GM06990 (cell line): ENCODE results near the gene OPCML.

ENCODE experiments used
- DNase-seq: peaks from one replicate; pipeline ENCODE4 v3.0.0-alpha.2; 2011; ENCODE audit not compliant: insufficient read length; ENCODE audit errors: extremely low read depth
- H3K27me3 ChIP-seq: replicated peaks from 2 replicates; pipeline ENCODE4 v1.6.0; 2011; ENCODE audit warnings: low read length; ENCODE audit not compliant: control insufficient read depth, insufficient read depth
- H3K36me3 ChIP-seq: 2 replicates; pipeline ENCODE4 v1.5.1; 2011; ENCODE audit warnings: low read length; ENCODE audit not compliant: control insufficient read depth, insufficient read depth
- H3K4me3 ChIP-seq: replicated peaks from 2 replicates; pipeline ENCODE4 v1.5.1; 2011; ENCODE audit warnings: low read depth, mild to moderate bottlenecking, control low read depth, low read length
- TF ChIP-seq, protein P1 (sequence below): IDR thresholded peaks from 2 replicates; pipeline ENCODE4 v1.5.1; 2011; ENCODE audit warnings: low read length, control low read depth, mild to moderate bottlenecking, inconsistent platforms; ENCODE audit not compliant: insufficient read depth, poor library complexity, severe bottlenecking

Gene OPCML

DNA sequence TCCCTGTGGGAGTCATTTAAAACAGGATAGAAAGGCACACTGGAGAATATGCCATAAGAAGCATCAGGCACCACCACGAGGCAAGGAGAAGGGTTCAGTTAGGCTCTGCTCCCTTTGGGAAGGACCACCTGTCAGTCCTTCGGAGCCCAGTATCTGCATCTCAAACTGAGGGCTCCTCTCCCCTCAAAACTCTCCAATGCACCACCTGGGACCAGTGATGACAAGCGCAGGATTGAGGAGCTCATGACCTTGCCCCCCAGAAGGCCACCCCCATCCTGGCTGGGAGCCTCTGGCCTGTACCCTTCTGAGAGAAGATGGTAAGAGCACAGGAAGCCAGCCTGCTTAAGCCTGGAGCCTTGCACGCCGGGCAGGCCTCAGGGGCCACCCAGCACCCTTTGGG, 39.4 kb downstream of the OPCML start:
- H3K36me3 ChIP-seq, result no peaks in the 10 kb centered on the region
- TF ChIP-seq, protein P1, sequence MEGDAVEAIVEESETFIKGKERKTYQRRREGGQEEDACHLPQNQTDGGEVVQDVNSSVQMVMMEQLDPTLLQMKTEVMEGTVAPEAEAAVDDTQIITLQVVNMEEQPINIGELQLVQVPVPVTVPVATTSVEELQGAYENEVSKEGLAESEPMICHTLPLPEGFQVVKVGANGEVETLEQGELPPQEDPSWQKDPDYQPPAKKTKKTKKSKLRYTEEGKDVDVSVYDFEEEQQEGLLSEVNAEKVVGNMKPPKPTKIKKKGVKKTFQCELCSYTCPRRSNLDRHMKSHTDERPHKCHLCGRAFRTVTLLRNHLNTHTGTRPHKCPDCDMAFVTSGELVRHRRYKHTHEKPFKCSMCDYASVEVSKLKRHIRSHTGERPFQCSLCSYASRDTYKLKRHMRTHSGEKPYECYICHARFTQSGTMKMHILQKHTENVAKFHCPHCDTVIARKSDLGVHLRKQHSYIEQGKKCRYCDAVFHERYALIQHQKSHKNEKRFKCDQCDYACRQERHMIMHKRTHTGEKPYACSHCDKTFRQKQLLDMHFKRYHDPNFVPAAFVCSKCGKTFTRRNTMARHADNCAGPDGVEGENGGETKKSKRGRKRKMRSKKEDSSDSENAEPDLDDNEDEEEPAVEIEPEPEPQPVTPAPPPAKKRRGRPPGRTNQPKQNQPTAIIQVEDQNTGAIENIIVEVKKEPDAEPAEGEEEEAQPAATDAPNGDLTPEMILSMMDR, result no peak

DNA sequence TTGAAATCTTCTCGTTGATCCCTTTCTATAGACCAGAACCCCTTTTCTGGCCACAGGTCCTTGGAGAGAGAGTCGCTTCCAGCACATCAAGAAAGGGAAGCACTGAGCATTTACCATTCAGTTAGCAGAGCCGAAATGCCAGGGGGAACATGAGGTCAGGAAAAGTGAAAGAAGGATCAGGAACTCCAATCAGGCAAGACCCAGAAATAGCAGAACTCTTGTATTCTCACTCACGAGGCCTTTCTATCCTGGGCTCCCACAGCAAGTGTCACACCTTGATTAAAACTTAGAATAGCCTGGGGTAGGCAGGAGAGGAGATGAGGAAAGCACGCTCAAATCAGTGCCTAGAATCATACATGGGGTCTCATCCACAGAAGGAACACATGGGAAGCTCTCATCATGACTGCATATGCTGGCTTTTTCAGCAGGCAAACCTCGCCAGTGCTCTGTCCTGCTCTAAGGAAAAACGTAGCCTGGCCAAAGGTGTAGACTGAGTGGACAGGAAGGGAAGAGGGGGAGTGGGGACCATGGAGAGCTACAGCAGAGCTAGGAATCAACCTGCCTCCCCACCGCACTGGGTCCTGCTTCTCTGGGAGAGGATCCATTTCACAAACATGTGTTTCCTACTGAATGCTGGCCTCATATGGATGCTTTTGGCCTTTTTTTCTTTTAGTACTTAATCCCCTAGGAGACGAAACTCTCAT, 40.5 kb downstream of the OPCML start:
- DNase-seq, result no peak
- TF ChIP-seq, protein P1, result no peak
- Histone ChIP-seq H3K36me3 (no peaks in the 10 kb centered on the region), H3K4me3 (no peak overlapping the region), H3K27me3 (no peaks in the 10 kb centered on the region)

More for the DNA sequence above, 39.4 kb downstream of the OPCML start:
- no peak for DNase-seq
- H3K4me3 ChIP-seq, result no peak overlapping the region
- no peaks in the 10 kb centered on the region for H3K27me3 ChIP-seq

DNA sequence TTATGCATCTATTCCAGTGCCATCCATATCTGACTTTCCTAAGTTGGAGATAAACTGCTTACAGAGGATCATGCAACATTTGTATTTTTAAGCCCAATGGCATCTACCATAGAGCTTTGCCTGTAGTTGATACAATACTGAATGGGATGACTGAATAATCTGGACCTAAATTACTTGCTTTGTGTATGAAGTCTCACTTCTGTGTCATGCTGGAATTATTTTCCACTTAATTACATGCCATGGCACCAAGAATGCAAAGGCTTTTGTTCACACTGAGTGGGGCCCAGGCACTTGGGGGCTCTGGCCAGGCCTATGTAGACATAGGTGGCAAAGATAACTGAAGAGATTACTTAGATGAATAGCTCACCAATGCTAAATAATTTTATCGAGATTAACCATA, 51.6 kb downstream of the OPCML start:
- no peaks in the 10 kb centered on the region for H3K27me3 ChIP-seq
- H3K36me3 ChIP-seq, result no peaks in the 10 kb centered on the region
- TF ChIP-seq, protein P1, result no peak

DNA sequence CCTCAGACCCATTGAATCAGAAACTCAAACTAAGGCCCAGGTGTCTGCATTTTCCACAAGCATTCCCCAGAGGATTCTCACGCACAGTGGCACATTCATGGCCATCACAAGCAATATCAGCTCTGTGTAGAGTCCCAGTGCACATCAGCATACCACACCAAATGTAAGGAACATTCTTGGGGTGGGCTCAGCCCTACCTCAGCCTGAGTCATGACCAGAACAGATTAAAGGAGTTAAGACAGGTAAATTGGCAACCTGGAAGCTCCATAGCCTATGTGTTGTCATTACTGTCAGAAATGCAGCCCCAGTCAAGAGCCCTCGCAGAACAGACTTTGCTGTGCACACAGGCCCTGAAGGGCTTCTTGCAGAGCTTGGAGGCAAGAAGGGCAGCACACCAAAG, 53.1 kb downstream of the OPCML start:
- no peak for DNase-seq
- H3K27me3 ChIP-seq, result no peaks in the 10 kb centered on the region
- TF ChIP-seq, protein P1, result no peak
- H3K4me3 ChIP-seq, result no peak overlapping the region
- no peaks in the 10 kb centered on the region for H3K36me3 ChIP-seq

More for the DNA sequence above, 51.6 kb downstream of the OPCML start:
- DNase-seq, result no peak
- no peak overlapping the region for H3K4me3 ChIP-seq

DNA sequence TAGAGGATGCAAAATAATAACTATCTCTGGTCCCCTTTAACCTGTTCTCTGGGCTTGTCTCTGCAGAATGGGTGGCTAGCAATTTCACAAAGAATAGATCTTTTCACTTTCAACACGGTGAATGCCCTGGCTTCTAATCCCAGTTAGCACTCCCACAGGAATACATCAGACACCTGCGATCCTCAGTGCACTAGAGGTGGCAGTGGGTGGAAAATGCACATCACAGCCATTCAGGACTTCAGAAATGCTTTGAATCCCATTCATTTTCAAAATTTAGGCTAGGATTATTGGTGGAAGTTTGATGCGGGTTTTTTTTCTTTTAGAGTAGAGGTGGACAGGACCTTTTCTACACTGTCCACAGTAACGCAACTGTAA, 55.1 kb downstream of the OPCML start:
- Histone ChIP-seq H3K4me3 (no peak overlapping the region), H3K27me3 (no peaks in the 10 kb centered on the region), H3K36me3 (no peaks in the 10 kb centered on the region)
- TF ChIP-seq, protein P1, result no peak
- DNase-seq, result no peak
